H1 (cell line): ENCODE data around the gene HOXB3. TPM values are rescaled to one million over a fixed set of nuclear protein-coding genes. Genes with fewer than 3 reads are reported as not detected.

ENCODE experiments used
- CTCF ChIA-PET: fragments of 300-600 bp; sonication (Branson Sonifier 250); formaldehyde crosslinking; loops from one replicate; lab custom pipeline; 2021; ENCODE audit not compliant: partially characterized antibody; lab: Charles Lee
- POLR2A ChIA-PET: fragments of 300-600 bp; sonication (Branson Sonifier 250); formaldehyde crosslinking; loops from one replicate; lab custom pipeline; 2021; ENCODE audit warnings: inconsistent platforms; ENCODE audit not compliant: partially characterized antibody; lab: Charles Lee
- DNase-seq, 2 experiments: peaks; one replicate each; pipeline versions ENCODE4 v3.0.0 to v3.0.0-alpha.2; 2010 to 2022; ENCODE audit warnings: low spot score in 2 of 2, low read depth in 1 of 2, mixed read lengths in 1 of 2
- FAIRE-seq: peaks from 2 replicates; lab custom pipeline; 2011; peaks lifted over from hg19 to GRCh38; lab: Jason Lieb, UNC
- H2AFZ ChIP-seq: 2 replicates; pipeline ENCODE4 v1.8.1; 2012; ENCODE audit warnings: low read length, inconsistent platforms
- H2AK5ac ChIP-seq: 2 replicates; pipeline ENCODE4 v1.6.1; 2013; ENCODE audit warnings: low read depth, low read length
- H2BK120ac ChIP-seq: replicated peaks from 2 replicates; pipeline ENCODE3; 2013; ENCODE audit warnings: low read depth, low read length, inconsistent platforms
- H2BK12ac ChIP-seq: 2 replicates; pipeline ENCODE4 v1.6.1; 2013; ENCODE audit warnings: low read depth, low read length
- H2BK15ac ChIP-seq: 2 replicates; pipeline ENCODE4 v1.6.1; 2013; ENCODE audit warnings: low read length
- H2BK20ac ChIP-seq: 2 replicates; pipeline ENCODE4 v1.6.1; 2013; ENCODE audit warnings: low read length
- H2BK5ac ChIP-seq: 2 replicates; pipeline ENCODE4 v1.6.1; 2013; ENCODE audit warnings: low read depth, low read length
- H3K14ac ChIP-seq: 2 replicates; pipeline ENCODE4 v1.6.1; 2013; ENCODE audit warnings: inconsistent platforms; ENCODE audit not compliant: insufficient read length
- H3K18ac ChIP-seq: 2 replicates; pipeline ENCODE4 v1.6.1; 2013; ENCODE audit warnings: low read length; ENCODE audit errors: extremely low read depth
- H3K23ac ChIP-seq: 2 replicates; pipeline ENCODE4 v1.6.1; 2013; ENCODE audit warnings: inconsistent platforms; ENCODE audit not compliant: insufficient read length
- H3K23me2 ChIP-seq: 2 replicates; pipeline ENCODE4 v1.6.1; 2013; ENCODE audit warnings: low read depth, low read length
- H3K27ac ChIP-seq: 2 replicates; pipeline ENCODE4 v1.6.1; 2011; ENCODE audit warnings: low read depth, low read length, inconsistent platforms
- H3K27me3 ChIP-seq, 4 experiments: replicated peaks in 1 of 4; 1 replicate in 1 of 4; 2 replicates in 3 of 4; pipeline versions ENCODE4 v1.6.1 to v1.8.1; 2011 to 2013; ENCODE audit warnings: low read length in 3 of 4, mild to moderate bottlenecking in 3 of 4, inconsistent platforms in 2 of 4, mixed read lengths in 2 of 4, moderate library complexity in 1 of 4; ENCODE audit not compliant: control insufficient read depth in 3 of 4, insufficient read depth in 3 of 4; ENCODE audit errors: extremely low read depth in 1 of 4
- H3K36me3 ChIP-seq, 4 experiments: 2 replicates each; pipeline versions ENCODE4 v1.6.1 to v1.8.1; 2011 to 2013; ENCODE audit warnings: mild to moderate bottlenecking in 4 of 4, low read length in 3 of 4, moderate library complexity in 2 of 4, control low read depth in 1 of 4, inconsistent platforms in 1 of 4; ENCODE audit not compliant: insufficient read depth in 4 of 4, control insufficient read depth in 2 of 4
- H3K4ac ChIP-seq: replicated peaks from 2 replicates; pipeline ENCODE3; 2013; ENCODE audit warnings: low read length, low read depth, mixed read lengths, inconsistent platforms; ENCODE audit not compliant: insufficient read length
- H3K4me1 ChIP-seq, 4 experiments: replicated peaks in 1 of 4; 1 replicate in 1 of 4; 2 replicates in 3 of 4; pipeline versions ENCODE4 v1.6.1 to v1.8.1; 2011 to 2013; ENCODE audit warnings: low read length in 3 of 4, inconsistent platforms in 2 of 4, mixed read lengths in 1 of 4; ENCODE audit not compliant: insufficient read depth in 4 of 4, control insufficient read depth in 3 of 4
- H3K4me2 ChIP-seq, 2 experiments: 2 replicates each; pipeline versions ENCODE4 v1.6.1 to v1.8.1; 2011 to 2013; ENCODE audit warnings: low read depth in 2 of 2, low read length in 2 of 2, control low read depth in 1 of 2, inconsistent platforms in 1 of 2, mild to moderate bottlenecking in 1 of 2; ENCODE audit not compliant: insufficient read depth in 1 of 2
- H3K4me3 ChIP-seq, 4 experiments: fragments of 200-600, 300-600 bp in 1 of 4; sonication (generic), shearing (Covaris generic), sonication (Bioruptor Twin) in 1 of 4; 2 replicates each; pipeline versions ENCODE4 v1.5.1 to v1.8.1; 2011 to 2016; ENCODE audit warnings: low read length in 4 of 4, low read depth in 3 of 4, control low read depth in 2 of 4, inconsistent platforms in 2 of 4, mild to moderate bottlenecking in 2 of 4, mixed read lengths in 1 of 4, moderate library complexity in 1 of 4; ENCODE audit not compliant: insufficient read depth in 2 of 4; ENCODE audit errors: extremely low read depth in 1 of 4
- H3K56ac ChIP-seq: replicated peaks from 2 replicates; pipeline ENCODE3; 2013; ENCODE audit warnings: low read depth, mild to moderate bottlenecking, mixed read lengths, low read length, inconsistent platforms; ENCODE audit not compliant: insufficient read length
- H3K79me1 ChIP-seq: 2 replicates; pipeline ENCODE4 v1.6.1; 2013; ENCODE audit warnings: low read depth, low read length, control low read depth
- H3K79me2 ChIP-seq, 2 experiments: 2 replicates each; pipeline versions ENCODE4 v1.6.1 to v1.8.1; 2012 to 2013; ENCODE audit warnings: low read length in 2 of 2, mild to moderate bottlenecking in 2 of 2, inconsistent platforms in 1 of 2; ENCODE audit not compliant: insufficient read depth in 2 of 2, control insufficient read depth in 1 of 2
- H3K9ac ChIP-seq, 4 experiments: replicated peaks in 1 of 4; 1 replicate in 1 of 4; 2 replicates in 3 of 4; pipeline versions ENCODE4 v1.6.1 to v1.8.1; 2011 to 2013; ENCODE audit warnings: low read depth in 3 of 4, low read length in 3 of 4, control low read depth in 2 of 4, mild to moderate bottlenecking in 2 of 4, moderate library complexity in 2 of 4, inconsistent platforms in 1 of 4; ENCODE audit errors: extremely low read depth in 1 of 4
- H3K9me3 ChIP-seq, 2 experiments: 2 replicates each; pipeline versions ENCODE4 v1.6.1 to v1.8.1; 2012 to 2013; ENCODE audit warnings: mild to moderate bottlenecking in 2 of 2, moderate library complexity in 2 of 2, control low read depth in 1 of 2, inconsistent platforms in 1 of 2, low read depth in 1 of 2, low read length in 1 of 2, mixed read lengths in 1 of 2; ENCODE audit not compliant: insufficient read depth in 2 of 2
- H4K20me1 ChIP-seq, 2 experiments: replicated peaks in 1 of 2; 2 replicates each; pipeline versions ENCODE3 to v1.8.1; 2011 to 2013; ENCODE audit warnings: inconsistent platforms in 2 of 2, low read length in 2 of 2, mild to moderate bottlenecking in 1 of 2; ENCODE audit not compliant: insufficient read depth in 2 of 2, control insufficient read depth in 1 of 2
- H4K5ac ChIP-seq: 2 replicates; pipeline ENCODE4 v1.6.1; 2013; ENCODE audit warnings: low read length, low read depth, mixed read lengths, inconsistent platforms; ENCODE audit not compliant: insufficient read length
- H4K8ac ChIP-seq: 2 replicates; pipeline ENCODE4 v1.8.0; 2013; ENCODE audit warnings: mild to moderate bottlenecking, moderate library complexity, low read length, inconsistent platforms; ENCODE audit not compliant: insufficient read depth; ENCODE audit errors: extremely low read depth
- H4K91ac ChIP-seq: replicated peaks from 2 replicates; pipeline ENCODE3; 2013; ENCODE audit warnings: low read length, mixed read lengths, inconsistent platforms; ENCODE audit not compliant: insufficient read length
- CREB1 ChIP-seq: IDR thresholded peaks from 2 replicates; pipeline ENCODE4 v1.6.1; 2012; ENCODE audit warnings: inconsistent platforms
- GTF2F1 ChIP-seq: IDR thresholded peaks from 2 replicates; pipeline ENCODE4 v1.6.1; 2012; ENCODE audit warnings: low read depth, low read length, improper control_type of control experiment, borderline replicate concordance
- JUND ChIP-seq: IDR thresholded peaks from 2 replicates; pipeline ENCODE4 v1.6.1; 2011; ENCODE audit warnings: mild to moderate bottlenecking, improper control_type of control experiment, low read length
- SIRT6 ChIP-seq: IDR thresholded peaks from one replicate; pipeline ENCODE4 v1.7.1; 2012; ENCODE audit warnings: low read length, inconsistent platforms
- WGBS, 2 experiments: shearing (Covaris generic) in 1 of 2; methylation state at CpG; one replicate each; pipeline versions ENCODE4 v1.1.6 to v1.1.7; 2013 to 2015; ENCODE audit warnings: low lambda C conversion rate in 2 of 2, mixed read lengths in 2 of 2, inconsistent platforms in 1 of 2, low coverage in 1 of 2, missing lambda C conversion rate in 1 of 2; ENCODE audit not compliant: insufficient replicate concordance in 2 of 2, insufficient coverage in 1 of 2, insufficient read length in 1 of 2; ENCODE audit errors: extremely low coverage in 1 of 2, missing lambda C conversion rate in 1 of 2; 5-methylcytosine and 5-hydroxymethylcytosine counted together
- polyA plus RNA-seq, 7 experiments: library from polyadenylated mRNA; depleted of rRNA in 3 of 7; stranded (reverse) in 5 of 7; unstranded in 2 of 7; fragments of >200 nt in 5 of 7; fragments of 200-250 nt in 2 of 7; gene quantifications; 1 replicate in 5 of 7; 2 replicates in 1 of 7; 4 replicates in 1 of 7; pipeline versions ENCODE4 v1.2.1 to v1.2.3, GENCODE V29; 2011 to 2013; ENCODE audit warnings: missing spikeins in 2 of 7, mixed read lengths in 2 of 7
- total RNA-seq: library from RNA; stranded (reverse); fragmentation: NEBNext Ultra II Directional; extraction: Animal tissue kit (Norgen Biotek cat#: 25700); gene quantifications from 2 replicates; pipeline ENCODE4 v1.2.1, GENCODE V29; 2021
- TF ChIP-seq, protein P1 (sequence below): IDR thresholded peaks from 2 replicates; pipeline ENCODE4 v1.6.1; 2011; ENCODE audit warnings: low read depth, mild to moderate bottlenecking, low read length; ENCODE audit not compliant: insufficient read depth

HOXB3 gene
- total and polyA plus RNA-seq, 2 of the 8 experiments (the other 6 are each of a cell fraction or from before 2014, with no cell fraction given) = not detected

DNA sequence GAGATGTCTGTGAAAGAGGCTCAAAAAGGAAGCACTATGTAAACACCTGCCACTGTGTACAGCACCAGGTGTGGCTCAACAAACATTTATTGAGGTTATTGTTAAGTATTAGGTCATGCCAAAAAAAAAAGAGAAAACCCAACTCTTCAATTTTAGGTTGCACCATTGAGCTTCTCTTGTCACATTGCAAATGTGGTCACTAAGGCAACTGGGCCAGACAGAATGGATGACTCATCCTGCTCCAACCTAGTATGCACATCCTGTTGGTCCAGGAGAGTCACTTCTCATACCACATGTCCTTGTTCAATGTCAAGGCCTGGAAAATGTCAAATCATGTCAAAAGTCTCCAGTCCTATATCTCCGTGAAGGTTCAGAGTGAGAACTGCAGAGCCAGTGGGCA lies 84.3 kb downstream of the HOXB3 start:
- Histone ChIP-seq H3K23me2 (no peaks in the 10 kb centered on the region), H2BK20ac (no peak overlapping the region), H3K9me3 (no peaks in the 10 kb centered on the region), H3K9ac (no peak overlapping the region), H3K56ac (no peak overlapping the region)
- TF ChIP-seq SIRT6 = no peak
- peak; percentile 74 for TF ChIP-seq JUND
- TF ChIP-seq, protein P1, sequence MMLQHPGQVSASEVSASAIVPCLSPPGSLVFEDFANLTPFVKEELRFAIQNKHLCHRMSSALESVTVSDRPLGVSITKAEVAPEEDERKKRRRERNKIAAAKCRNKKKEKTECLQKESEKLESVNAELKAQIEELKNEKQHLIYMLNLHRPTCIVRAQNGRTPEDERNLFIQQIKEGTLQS = no peak
- TF ChIP-seq GTF2F1 = no peak
- TF ChIP-seq CREB1 = no peak
- TF ChIP-seq, all 59 proteins: peak for 1
- no peak overlapping the region for H3K4ac ChIP-seq
- no peaks in the 10 kb centered on the region for H3K79me2 ChIP-seq
- no peak overlapping the region for H3K23ac ChIP-seq
- H3K4me3 ChIP-seq = no peak overlapping the region
- WGBS, 2 experiments = 84% methylated on average over 1 of the region's 1 CpG; no CpG with 5 or more reads in 1 of the 2 experiments
- ChIA-PET POLR2A (interaction anchor here (1.4 kb wide), 1 partner anchor 15 kb away, joined by 3 read pairs; no protein-coding TSS in a partner anchor), CTCF (interaction anchor here (0.6 to 5.0 kb wide), 10 partner anchors 8 to 119 kb away, joined by 3 to 21 read pairs (median 5); partner anchors contain the start of gene HOXB3)
- H2BK15ac ChIP-seq = no peak overlapping the region
- H3K36me3 ChIP-seq = no peaks in the 10 kb centered on the region
- H3K14ac ChIP-seq = no peak overlapping the region
- no peak overlapping the region; the same call in 1 of the 2 replicates for H2BK12ac ChIP-seq
- H4K91ac ChIP-seq = no peak overlapping the region
- H2BK120ac ChIP-seq = no peak overlapping the region
- H4K20me1 ChIP-seq = no peaks in the 10 kb centered on the region
- no peak overlapping the region for H2AFZ ChIP-seq
- no peak overlapping the region for H2BK5ac ChIP-seq
- H3K18ac ChIP-seq = no peak overlapping the region
- peaks cover 0 to 13% (median 8%) of the 10 kb centered on the region in 4 experiments; a peak in 5 of 7 replicates for H3K27me3 ChIP-seq
- no peaks in the 10 kb centered on the region for H3K79me1 ChIP-seq
- FAIRE-seq (no peak), DNase-seq (no peak)
- no peak overlapping the region for H4K8ac ChIP-seq
- H3K4me2 ChIP-seq = no peak overlapping the region
- peaks cover 0 to 4% (median 0%) of the 10 kb centered on the region in 4 experiments; a peak in 2 of 7 replicates for H3K4me1 ChIP-seq
- H3K27ac ChIP-seq = no peak overlapping the region
- no peak overlapping the region for H2AK5ac ChIP-seq
- H4K5ac ChIP-seq = no peak overlapping the region
